ELR (cell line): ENCODE measurements around the gene PEX5L.

Experiments used
- DNase-seq: peaks from one replicate; pipeline ENCODE4 v3.0.0-alpha.2; 2015; ENCODE audit warnings: low read depth

Gene PEX5L

GRCh38 chr3:179897231-179897630, 139.5 kb downstream of the PEX5L start:
- DNase-seq: no peak

GRCh38 chr3:179896507-179896906, 140.2 kb downstream of the PEX5L start:
- DNase-seq: no peak

GRCh38 chr3:179895330-179895729, 141.4 kb downstream of the PEX5L start:
- no peak for DNase-seq

GRCh38 chr3:179887295-179887943, 149.3 kb downstream of the PEX5L start:
- DNase-seq: no peak

GRCh38 chr3:179885950-179886349, 150.8 kb downstream of the PEX5L start:
- no peak for DNase-seq

GRCh38 chr3:179884136-179884535, 152.6 kb downstream of the PEX5L start:
- DNase-seq: no peak

- DNase-seq: no peak
Measured at GRCh38 chr3:179882292-179882691, 154.4 kb downstream of the PEX5L start.

- DNase-seq: no peak
Measured at GRCh38 chr3:179881791-179882190, 154.9 kb downstream of the PEX5L start.

GRCh38 chr3:179880868-179881267, 155.9 kb downstream of the PEX5L start:
- no peak for DNase-seq

GRCh38 chr3:179876440-179876839, 160.3 kb downstream of the PEX5L start:
- DNase-seq: no peak

GRCh38 chr3:179872842-179873241, 163.9 kb downstream of the PEX5L start:
- no peak for DNase-seq

GRCh38 chr3:179871782-179872181, 165.0 kb downstream of the PEX5L start:
- peak; percentile 12 for DNase-seq

- no peak for DNase-seq
Measured at GRCh38 chr3:179868715-179869114, 168.0 kb downstream of the PEX5L start.

- no peak for DNase-seq
Measured at GRCh38 chr3:179867961-179868360, 168.8 kb downstream of the PEX5L start.

GRCh38 chr3:179865861-179866505, 170.8 kb downstream of the PEX5L start:
- DNase-seq: no peak

- no peak for DNase-seq
Measured at GRCh38 chr3:179861953-179862352, 174.8 kb downstream of the PEX5L start.

- DNase-seq: no peak
Measured at GRCh38 chr3:179861292-179861691, 175.4 kb downstream of the PEX5L start.

GRCh38 chr3:179860275-179861107, 176.2 kb downstream of the PEX5L start:
- DNase-seq: no peak

- no peak for DNase-seq
Measured at GRCh38 chr3:179853176-179853575, 183.6 kb downstream of the PEX5L start.

GRCh38 chr3:179852142-179852905, 184.4 kb downstream of the PEX5L start:
- peak; percentile 85 for DNase-seq

- DNase-seq: no peak
Measured at GRCh38 chr3:179848711-179849110, 188.0 kb downstream of the PEX5L start.

GRCh38 chr3:179842061-179842460, 194.7 kb downstream of the PEX5L start:
- DNase-seq: peak; percentile 17
